Fibroblast of gingiva (primary cell): ENCODE data around the gene MLEC.

Experiments
- DNase-seq: peaks from one replicate; pipeline ENCODE4 v3.0.0-alpha.2; 2011; ENCODE audit warnings: low read depth

MLEC gene, protein sequence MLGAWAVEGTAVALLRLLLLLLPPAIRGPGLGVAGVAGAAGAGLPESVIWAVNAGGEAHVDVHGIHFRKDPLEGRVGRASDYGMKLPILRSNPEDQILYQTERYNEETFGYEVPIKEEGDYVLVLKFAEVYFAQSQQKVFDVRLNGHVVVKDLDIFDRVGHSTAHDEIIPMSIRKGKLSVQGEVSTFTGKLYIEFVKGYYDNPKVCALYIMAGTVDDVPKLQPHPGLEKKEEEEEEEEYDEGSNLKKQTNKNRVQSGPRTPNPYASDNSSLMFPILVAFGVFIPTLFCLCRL

DNA sequence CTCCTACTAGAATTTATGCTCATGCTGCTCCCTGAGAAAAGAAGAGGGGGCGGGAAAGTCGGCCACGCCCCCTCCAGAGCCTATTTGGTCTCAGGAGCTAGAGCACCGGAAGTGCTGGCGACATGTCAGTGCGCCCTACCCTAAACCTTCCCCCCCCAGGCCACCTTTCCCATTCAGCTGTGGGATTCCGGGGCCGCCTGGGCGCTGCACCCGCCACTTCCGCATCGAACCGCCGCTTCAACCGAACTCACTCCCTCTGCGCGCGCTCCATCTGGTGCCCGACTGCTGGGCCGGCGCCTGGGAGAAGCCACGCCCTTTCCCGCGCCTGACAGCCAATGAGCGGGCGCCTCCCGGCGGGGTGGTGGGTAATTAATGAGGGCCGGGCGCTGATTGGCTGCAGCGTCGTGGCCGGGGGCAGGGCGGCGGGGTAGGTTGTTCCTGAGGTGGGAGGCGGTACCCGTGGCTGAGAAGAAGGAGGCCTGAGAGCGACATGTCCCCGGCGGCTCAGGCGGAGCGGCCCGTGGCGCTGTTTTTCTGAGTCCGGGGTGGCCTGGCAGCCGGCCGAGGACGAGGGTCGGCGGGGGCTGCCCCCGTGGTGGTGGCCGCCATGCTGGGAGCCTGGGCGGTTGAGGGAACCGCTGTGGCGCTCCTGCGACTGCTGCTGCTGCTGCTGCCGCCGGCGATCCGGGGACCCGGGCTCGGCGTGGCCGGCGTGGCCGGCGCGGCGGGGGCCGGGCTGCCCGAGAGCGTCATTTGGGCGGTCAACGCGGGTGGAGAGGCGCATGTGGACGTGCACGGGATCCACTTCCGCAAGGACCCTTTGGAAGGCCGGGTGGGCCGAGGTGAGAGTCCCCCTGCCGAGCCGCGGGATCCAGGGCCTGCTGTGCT lies at the start of gene MLEC:
MLEC (plus strand) TSS at position 460 of the 888 bp plus-strand sequence; CDS start at position 608, 148 bp downstream.
- peak; percentile 98 for DNase-seq

DNA sequence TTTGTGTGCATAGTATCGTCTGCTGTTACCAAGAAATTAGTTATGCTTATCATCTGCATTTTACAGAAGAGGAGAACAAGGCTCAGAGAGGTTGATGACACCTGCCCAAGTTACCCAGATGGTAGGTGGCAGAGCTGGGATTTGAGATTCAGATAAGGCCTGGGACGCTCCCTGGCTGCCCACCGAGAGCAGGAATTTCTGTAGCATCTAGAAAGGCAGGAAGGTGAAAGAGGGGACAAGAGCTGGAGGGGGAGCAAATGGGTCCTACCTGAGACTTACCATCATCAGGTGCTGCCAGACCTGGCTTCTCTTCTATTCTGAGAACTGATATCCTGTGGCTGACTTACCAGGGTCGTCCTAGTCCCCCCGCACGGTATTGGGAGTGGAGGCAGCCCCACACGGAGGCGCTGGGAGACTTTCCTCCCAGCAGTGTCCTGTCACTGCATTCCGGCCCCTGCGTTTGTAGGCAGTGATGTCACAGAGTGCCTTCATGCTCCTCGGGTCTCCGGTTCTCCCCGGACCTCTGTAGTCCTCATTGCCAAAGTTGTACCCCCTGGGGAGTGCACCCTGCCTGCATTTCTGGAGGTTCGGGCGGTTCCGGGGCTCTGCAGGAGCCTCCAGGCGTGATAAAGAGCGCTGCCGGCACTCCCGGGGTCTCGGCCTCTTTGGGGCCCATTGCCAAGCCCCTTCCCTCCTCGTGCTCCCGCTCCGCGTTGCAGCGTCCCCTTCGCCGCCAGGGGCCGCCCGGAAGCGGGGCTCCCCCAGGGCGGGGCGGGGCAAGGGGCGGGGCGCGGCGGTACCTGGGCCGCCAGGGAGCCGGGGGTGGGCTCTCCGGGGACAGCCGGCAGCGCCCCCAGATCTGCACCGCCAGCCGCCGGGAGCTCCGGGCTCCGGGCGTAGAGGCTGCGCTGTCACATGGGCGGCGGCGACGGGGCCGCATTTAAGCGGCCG lies 46.9 kb upstream of the MLEC start, which contains the start of gene CABP1:
CABP1 (plus strand) TSS at position 856 of the 951 bp plus-strand sequence; CDS start at position 916, 60 bp downstream.
- DNase-seq, result no peak

DNA sequence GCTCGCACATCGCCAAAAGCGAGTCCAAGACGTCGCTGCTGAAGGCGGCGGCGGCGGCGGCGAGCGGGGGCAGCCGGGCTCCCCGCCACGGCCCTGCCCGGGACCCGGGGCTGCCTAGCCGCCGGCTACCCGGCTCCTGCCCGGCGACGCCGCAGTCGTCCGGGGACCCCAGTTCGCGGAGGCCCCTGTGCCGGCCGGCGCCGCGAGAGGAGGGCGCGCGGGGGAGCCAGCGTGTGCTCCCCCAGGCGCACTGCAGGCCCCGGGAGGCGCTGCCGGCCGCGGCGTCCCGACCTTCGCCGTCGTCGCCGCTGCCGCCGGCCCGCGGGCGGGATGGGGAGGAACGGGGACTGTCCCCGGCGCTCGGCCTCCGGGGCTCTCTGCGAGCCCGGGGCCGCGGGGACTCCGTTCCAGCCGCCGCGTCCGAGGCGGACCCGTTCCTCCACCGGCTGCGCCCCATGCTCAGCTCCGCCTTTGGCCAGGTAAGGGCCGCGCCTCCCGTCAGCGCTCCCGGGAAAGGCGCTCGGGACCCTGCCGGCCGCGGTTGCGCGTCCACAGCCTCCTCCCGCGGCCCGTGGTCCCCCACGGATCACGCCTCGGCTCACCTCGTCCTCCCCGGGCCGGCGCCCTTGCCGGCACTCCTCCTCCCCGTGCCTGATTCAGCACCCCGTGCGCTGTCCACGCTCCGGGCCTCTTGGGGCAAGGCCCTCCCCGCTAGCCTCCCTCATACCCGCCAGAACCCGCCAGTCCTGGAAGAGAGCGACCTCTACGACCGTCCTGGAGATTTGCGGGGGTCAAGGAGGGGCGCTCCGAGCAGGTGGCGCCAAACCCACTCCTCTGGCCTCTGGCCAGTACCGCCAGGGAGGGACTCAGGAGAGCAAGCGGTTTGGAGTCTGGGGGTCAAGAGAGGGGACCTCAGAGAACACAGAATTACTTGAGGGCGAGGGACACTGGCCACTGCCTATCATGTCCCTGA lies 45.8 kb upstream of the MLEC start:
- peak; percentile 20 for DNase-seq

DNA sequence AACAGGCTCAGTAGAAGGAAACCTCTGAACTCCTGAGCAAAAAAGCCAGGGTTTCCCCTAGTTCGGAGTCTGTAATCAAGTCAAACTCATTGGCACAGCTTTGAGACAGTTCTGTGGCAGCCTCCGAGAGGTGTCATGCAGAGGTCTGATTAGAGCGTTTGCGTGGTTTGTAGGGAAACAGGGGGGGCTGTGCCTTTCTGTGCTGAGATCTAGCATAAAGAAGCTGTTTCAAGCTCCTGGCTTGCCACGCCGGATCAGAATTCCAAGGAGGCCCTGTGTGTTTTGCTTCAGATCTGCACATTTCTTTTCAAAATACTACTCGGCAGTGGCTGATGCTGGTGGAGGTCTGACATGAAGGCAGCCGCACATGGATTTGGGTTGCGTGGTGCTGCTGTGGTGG lies 44.8 kb upstream of the MLEC start:
- no peak for DNase-seq

DNA sequence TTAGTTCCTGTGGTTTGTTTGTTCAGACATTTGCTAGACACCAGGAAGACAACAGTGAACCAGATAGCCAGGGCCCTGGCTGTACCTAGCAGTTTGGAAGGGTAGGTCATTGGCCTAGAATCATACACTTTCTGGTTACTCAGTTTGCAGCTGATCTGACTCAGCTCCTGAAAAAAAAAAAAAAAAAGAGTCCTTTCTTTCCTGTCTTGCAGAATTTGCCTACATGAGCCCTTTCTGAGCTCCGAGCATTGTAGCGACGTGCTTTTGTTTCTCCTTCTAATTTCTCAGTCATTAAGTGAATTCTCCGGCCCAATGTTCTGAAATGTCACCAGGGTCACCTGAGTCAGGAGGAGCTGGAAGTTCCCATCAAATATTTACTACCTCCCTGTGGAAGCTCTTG lies 44.1 kb upstream of the MLEC start:
- no peak for DNase-seq

DNA sequence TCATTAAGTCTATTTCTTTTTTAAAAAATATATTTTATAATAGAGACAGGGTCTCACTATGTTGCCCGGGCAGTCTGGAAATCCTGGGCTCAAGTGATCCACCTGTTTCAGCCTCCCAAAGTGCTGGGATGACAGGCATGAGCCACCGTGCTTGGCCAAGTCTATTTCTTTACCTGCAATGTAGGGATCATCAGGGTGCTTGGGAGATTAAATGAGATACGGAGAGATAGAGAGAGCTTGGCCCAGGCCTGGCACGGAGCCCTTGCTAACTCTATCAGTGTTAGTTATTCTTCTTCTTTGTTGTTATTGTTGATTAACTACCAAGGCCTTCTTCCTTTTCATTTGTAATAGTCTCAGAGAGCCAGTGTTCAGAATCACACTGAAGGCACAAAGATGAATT lies 43.4 kb upstream of the MLEC start:
- no peak for DNase-seq

DNA sequence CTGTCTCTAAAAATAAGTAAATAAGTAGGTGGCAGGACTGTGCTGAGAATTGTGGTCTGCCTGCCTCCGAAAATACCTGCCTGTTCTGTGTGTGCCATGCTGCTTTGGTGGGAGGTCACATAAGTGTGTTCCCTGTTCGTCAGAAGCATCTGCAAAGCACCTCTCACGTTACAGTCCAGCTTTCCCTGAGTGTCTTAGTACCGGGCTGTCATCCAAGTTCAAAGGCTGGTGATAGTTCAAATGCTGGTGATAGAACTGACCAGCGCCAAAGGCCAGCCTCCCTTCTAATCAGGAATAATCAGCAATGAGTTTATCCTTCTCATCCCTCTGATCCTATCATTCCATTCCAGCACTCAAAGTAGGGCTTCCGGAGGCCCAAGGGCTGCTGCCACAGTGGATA lies 40.9 kb upstream of the MLEC start:
- DNase-seq, result no peak

DNA sequence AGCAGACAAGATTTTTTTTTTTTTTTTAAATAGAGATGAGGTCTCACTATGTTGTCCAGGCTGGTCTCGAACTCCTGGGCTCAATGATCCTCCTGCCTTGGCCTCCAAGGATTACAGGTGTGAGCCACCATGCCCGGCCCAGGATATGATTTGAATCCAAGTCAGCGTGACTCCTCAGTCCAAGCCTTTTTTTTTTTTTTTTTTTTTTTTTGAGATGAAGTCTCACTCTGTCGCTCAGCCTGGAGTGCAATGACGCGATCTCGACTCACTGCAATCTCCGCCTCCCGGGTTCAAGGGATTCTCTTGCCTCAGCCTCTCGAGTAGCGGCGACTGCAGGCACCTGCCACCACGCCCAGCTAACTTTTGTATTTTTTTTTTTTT lies 39.6 kb upstream of the MLEC start:
- no peak for DNase-seq

DNA sequence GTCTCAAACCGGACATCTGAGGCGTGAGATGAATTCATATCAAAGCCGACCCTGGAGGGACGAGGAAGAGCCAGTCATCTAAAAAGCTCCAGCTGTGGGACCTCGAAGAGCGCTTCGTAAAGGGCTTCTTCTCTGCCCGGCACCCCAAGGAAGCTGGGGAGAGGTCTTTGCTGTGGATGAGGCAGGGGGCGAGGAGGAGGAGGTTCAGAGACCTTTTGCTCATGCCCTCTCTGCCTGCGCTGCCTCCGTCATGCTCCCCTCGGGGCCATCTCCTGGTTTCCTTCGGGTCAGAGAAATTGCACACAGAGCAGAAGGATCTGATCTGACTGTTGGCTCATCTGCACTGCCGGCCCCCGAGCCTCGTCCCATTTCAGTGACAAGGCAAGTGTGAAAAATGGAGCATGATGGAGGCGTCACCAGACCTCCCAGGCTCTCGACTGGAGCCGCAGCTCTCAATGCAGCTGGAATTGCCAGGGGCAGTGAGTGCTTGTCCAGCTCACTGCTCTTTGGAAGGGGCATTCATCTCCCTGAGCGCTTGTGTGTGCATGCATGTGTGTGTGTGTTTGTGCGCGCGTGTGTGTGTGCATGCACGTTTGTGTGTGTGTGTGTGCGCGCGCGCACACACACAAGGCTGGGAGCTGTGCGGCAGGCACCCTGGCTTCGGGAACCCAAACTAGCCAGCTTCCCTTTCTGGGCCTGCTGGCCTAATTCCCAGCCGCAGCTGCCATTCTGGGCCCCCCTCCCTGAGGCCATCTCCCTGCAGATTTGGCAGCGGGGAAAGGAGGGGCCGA lies 37.3 kb upstream of the MLEC start:
- no peak for DNase-seq

DNA sequence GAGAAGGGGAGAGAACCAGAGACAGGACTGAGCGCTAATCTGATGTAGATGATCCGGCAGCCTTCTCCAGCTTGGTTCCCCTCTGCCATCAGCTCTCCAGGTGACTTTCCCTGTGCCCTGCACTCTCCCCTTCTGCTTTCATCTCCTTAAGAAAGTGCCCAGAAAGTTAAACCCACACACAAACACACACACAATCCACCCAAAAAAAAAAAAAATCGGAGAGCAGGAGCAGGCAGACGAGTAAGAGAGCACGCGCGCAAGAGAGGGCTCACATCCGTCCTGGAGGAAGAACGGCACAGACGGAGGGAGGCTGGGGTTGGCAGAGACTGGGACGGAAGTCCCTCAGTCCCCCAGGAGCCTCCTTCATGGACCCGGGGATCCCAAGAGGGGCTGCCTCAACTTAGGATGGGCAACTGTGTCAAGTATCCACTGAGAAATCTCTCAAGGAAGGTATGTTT lies 36.7 kb upstream of the MLEC start:
- no peak for DNase-seq

DNA sequence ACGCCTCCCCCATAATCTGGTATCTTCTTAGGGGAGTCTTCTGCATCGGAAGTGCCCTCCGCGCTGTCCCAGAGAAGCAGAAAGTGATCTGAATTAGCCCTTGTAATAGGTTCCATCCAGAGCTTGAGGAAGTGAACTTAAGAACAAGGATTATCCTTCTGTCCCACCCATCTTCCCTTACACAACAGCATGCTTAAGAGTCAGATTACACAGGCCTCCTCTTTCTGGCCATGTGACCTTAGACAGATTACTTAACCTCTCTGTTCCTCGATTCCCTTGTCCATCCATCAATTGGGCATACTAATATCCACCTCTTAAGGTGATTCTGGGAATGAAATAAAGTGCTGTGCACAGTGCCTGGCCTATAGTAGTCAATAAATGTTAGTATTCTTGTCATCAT lies 35.1 kb upstream of the MLEC start:
- peak; percentile 57 for DNase-seq

DNA sequence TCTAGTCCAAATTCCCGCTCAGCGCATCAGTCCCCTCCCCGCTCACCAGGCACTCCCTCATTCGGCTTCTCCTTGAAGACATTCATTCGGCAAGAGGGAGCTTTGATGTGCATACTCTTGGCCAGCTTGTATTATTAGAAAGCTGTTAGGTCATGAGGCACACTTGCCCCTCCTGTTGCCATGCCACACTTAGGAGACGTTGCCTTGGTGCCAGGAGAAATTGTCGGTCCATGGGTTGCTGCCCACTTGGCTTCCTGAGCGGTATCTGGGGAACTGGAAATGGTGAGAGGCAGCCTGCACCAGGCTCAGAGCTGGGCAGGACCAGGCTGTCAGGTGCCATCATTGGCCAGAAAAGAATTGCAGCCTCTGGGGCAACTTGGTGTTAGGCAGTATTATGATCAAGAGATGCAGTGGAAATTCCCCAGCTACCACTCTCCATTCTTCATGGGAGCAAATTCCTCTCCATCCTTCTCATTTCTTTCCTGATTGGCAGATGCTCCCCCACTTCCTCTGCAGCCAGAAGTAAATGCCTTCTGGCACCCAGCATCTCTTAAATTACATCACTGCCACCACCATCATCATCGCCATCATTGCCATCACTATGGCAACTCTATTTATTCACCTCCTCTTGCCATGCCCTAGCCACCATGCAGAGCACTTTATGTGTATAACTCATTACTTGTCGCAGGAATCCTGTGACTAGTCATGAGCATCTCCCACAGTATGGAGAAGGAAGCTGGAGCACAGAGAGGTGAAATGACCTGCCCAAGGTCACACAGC lies 34.1 kb upstream of the MLEC start:
- DNase-seq, result no peak

DNA sequence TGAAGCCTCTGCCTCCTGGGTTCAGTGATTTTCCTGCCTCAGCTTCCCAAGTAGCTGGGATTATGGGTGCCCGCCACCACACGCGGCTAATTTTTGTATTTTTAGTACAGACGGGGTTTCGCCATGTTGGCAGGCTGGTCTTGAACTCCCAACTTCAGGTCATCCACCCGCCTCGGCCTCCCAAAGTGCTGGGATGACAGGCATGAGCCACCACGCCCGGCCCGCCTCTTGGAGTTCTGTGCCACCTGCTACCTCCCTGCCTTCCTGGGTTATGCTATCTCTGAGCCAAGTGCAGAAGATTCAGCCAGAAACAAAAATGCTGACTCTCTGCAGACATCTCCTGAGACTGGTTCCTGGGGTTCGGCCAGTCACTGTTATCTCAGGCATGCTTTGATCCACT lies 33.3 kb upstream of the MLEC start:
- DNase-seq, result no peak

DNA sequence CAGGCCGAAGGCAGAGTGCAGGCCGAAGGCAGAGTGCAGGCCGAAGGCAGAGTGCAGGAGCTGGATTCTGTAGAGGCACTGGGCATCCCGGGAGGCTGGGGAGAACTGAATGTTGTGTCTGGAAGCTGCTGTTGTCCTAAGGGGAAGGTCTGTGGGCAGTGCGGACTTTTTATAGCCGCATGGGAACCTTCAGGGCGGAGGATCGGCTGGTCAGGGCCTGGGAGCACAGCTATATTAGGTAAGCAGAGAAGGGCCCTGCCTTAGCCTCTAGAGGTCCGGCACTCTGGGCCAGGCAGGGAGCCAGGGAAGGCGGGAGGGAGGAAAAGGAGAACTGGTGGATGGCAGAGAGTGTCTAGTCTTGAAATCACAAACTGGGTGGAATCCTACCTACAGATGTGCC lies 32.3 kb upstream of the MLEC start:
- no peak for DNase-seq

DNA sequence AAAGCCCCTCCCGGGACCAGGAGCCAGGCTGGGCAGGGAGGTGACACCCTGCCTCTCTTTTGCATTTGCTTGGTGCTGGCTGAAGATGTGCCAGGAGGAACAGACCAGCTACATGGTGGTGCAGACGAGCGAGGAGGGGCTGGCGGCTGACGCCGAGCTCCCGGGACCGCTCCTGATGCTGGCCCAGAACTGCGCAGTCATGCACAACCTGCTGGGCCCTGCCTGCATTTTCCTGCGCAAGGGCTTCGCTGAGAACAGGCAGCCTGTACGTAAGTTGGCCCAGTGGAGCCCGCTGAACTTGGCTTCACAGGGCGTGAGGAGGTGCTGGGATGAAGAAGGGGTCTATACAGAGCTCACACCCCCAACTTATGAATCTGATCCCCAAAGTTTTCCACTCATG lies 30.9 kb upstream of the MLEC start:
- DNase-seq, result no peak

DNA sequence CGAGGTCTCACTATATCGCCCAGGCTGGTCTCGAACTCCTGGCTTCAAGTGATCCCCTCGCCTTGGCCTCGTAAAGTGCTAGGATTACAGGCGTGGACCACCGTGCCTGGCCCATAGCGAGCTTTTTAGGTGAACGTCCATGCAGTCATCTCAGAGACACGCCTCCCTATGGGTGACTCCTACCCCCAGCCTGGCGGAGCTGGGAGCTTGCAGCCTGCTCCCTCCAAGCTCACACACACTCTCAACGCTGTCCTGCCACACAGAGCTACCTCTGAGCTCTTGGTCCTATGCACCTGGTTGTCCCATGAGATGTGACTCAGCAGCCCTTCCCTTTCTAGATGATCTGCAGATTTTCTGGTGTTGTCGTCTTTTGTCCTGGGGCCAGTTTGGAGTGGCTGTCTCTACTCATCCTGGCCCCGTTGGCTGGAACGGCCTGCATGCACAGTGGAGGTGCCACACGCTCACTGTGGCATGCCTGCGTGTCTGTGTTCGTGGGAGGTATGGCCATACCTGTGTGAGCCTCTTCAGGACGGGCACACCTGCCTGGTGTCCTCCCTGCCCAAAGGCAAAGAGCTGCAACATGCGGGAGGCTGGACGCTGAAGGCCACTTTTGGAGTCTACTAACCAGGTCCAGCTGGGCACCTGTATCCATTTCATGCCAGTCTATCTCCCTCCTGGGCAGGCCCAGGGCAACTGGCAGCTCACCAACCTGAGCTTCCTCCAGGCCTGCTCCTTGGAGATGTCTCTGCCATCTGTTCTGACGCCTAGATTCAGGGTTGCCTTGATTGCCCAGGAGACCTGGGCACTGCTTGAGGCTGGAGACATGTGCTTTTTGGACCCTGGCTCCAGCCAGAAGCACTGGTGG lies 28.4 kb upstream of the MLEC start:
- no peak for DNase-seq

DNA sequence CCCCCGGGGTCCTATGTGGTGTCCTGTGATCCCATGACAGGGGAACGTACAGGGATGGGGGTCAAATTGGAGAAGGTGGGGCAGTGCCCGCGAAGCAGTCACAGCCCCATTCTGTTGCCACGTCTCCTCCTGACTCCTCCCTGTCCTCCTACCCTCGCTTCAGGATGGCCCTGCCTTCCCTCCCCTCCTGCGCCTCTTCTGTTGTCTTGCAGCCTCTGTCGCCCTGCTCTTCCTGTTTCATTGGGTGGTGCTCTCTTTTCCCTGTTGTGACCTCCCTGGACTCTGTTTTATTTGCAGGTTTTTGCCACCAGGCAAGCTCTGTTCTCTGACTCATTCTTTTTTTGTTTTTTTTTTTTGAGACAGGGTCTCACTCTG lies 27.8 kb upstream of the MLEC start:
- no peak for DNase-seq

DNA sequence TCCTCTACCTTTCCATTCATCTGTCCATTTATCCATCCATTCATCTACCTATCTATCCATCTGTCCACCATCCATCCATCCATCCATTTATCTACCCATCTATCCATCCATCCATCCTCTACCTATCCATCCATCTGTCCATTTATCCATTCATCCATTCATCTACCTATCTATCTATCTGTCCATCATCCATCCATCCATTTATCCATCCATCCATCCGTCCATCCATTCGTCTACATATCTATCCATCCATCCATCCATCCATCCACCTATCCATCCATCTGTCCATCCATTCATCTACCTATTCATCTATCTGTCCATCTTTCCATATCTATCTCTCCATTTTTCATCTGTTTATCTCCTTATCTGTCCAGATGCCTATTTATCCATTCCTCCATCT lies 25.5 kb upstream of the MLEC start:
- no peak for DNase-seq
